ENCODE results near the gene PLA2G2F.
A peak's percentile ranks its signal among the peaks of the same experiment; 100 is the strongest.
"Not testable (repeated sequence)": the region's sequence is repeated elsewhere in the genome, so short reads cannot be mapped to it uniquely, and the experiment has no call there.

Gene PLA2G2F

GRCh38 chr1:20114021-20114648 is 25.0 kb upstream of the PLA2G2F start:
- DNase-seq (ENCODE audit: low read depth) = no peak

- DNase-seq (ENCODE audit: low read depth) = no peak
Observed at GRCh38 chr1:20115479-20115878, 23.6 kb upstream of the PLA2G2F start.

- no peak for DNase-seq (ENCODE audit: low read depth)
Observed at GRCh38 chr1:20115916-20116315, 23.2 kb upstream of the PLA2G2F start.

GRCh38 chr1:20117236-20117635 is 21.9 kb upstream of the PLA2G2F start:
- no peak for DNase-seq (ENCODE audit: low read depth)

- DNase-seq (ENCODE audit: low read depth) = no peak
Observed at GRCh38 chr1:20119347-20119746, 19.8 kb upstream of the PLA2G2F start, which contains the start of gene PLA2G2D. Gene PLA2G2D (minus strand): TSS chr1:20119536. CDS start chr1:20119498, 38 bp downstream.

- no peak for DNase-seq (ENCODE audit: low read depth)
Observed at GRCh38 chr1:20120796-20121195, 18.3 kb upstream of the PLA2G2F start.

GRCh38 chr1:20123722-20124455 is 15.2 kb upstream of the PLA2G2F start:
- no peak for DNase-seq (ENCODE audit: low read depth)

GRCh38 chr1:20124456-20125057 is 14.6 kb upstream of the PLA2G2F start:
- peak; percentile 54 for DNase-seq (ENCODE audit: low read depth)

GRCh38 chr1:20125100-20125499 is 14.0 kb upstream of the PLA2G2F start:
- no peak for DNase-seq (ENCODE audit: low read depth)

GRCh38 chr1:20126041-20126805 is 12.9 kb upstream of the PLA2G2F start:
- no peak for DNase-seq (ENCODE audit: low read depth)

- DNase-seq (ENCODE audit: low read depth) = no peak
Observed at GRCh38 chr1:20126806-20127440, 12.2 kb upstream of the PLA2G2F start.

GRCh38 chr1:20130518-20130917 is 8.6 kb upstream of the PLA2G2F start:
- DNase-seq (ENCODE audit: low read depth) = not testable (repeated sequence)

GRCh38 chr1:20134995-20135394 is 4.1 kb upstream of the PLA2G2F start:
- no peak for DNase-seq (ENCODE audit: low read depth)

- no peak for DNase-seq (ENCODE audit: low read depth)
Observed at GRCh38 chr1:20136249-20136648, 2.9 kb upstream of the PLA2G2F start.

- DNase-seq (ENCODE audit: low read depth) = no peak
Observed at GRCh38 chr1:20137055-20137454, 2.1 kb upstream of the PLA2G2F start.

- DNase-seq (ENCODE audit: low read depth) = no peak
Observed at GRCh38 chr1:20137604-20138003, 1.5 kb upstream of the PLA2G2F start.

- no peak for DNase-seq (ENCODE audit: low read depth)
Observed at GRCh38 chr1:20138346-20138745, 777 bp upstream of the PLA2G2F start.

GRCh38 chr1:20139776-20140612 is 871 bp downstream of the PLA2G2F start:
- no peak for DNase-seq (ENCODE audit: low read depth)

GRCh38 chr1:20141001-20141400 is 1.9 kb downstream of the PLA2G2F start:
- no peak for DNase-seq (ENCODE audit: low read depth)

GRCh38 chr1:20141466-20141865 is 2.3 kb downstream of the PLA2G2F start:
- no peak for DNase-seq (ENCODE audit: low read depth)
